Lower leg skin (tissue), 3 donors: Measurements from ENCODE around the gene SPSB4.

ENCODE experiments used
- CTCF ChIP-seq, 3 donors: fragments of 450-650 bp; IDR thresholded peaks; one replicate each; pipeline ENCODE4 v1.5.1; 2016; ENCODE audit warnings: antibody characterized with exemption in 3 of 3, mild to moderate bottlenecking in 3 of 3, moderate library complexity in 2 of 3
- POLR2A ChIP-seq, 2 donors: fragments of 450-650 bp; IDR thresholded peaks; one replicate each; pipeline ENCODE4 v1.6.1; 2016 to 2017; ENCODE audit warnings: antibody characterized with exemption in 2 of 2, mild to moderate bottlenecking in 1 of 2, moderate library complexity in 1 of 2

DNA sequence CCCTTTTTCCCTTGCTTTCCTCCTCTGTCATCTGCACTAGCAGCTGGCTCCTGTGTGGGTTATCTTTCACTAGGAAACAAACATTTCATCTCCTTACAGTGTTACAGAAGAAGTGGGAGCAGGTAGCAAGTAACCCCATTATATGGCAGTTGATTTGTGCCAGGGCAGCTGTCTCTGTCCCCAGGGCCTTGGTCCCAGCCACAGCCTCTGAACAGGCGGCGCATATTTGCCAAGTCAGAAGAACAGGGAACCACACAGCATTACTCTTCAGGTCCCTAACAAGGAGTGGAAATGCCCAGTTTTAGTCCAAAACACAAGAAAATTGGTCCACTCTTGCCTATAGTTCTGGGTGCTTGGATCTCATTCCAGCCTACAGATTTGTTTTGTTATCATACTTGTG lies 99.8 kb downstream of the SPSB4 start:
- no peak for TF ChIP-seq CTCF (IDR thresholded peaks at IDR 0.05)
- no peak for TF ChIP-seq POLR2A (IDR thresholded peaks at IDR 0.05)
